ENCODE results near the gene JUP. TPM values are rescaled to one million over a fixed set of nuclear protein-coding genes. Genes with fewer than 3 reads are reported as not detected.

The JUP gene
- total and polyA plus RNA-seq, 2 of the 13 experiments (the other 11 are each of a cell fraction or from before 2014, with no cell fraction given) = 12.1 to 20.6 TPM

- no peak for TF ChIP-seq HIC2 (CRISPR knock-in tag; IDR thresholded peaks at IDR 0.05; ENCODE audit: low read depth)
- TF ChIP-seq MEIS1 (CRISPR knock-in tag; IDR thresholded peaks at IDR 0.05; ENCODE audit: borderline replicate concordance) = no peak
- no peak for TF ChIP-seq GLI4 (CRISPR knock-in tag; IDR thresholded peaks at IDR 0.05; ENCODE audit: borderline replicate concordance)
- TF ChIP-seq CEBPG (CRISPR knock-in tag; IDR thresholded peaks at IDR 0.05) = 0 out of 2 replicates have a peak, but pooled peaks have one; percentile 3
- TF ChIP-seq KDM6A (CRISPR knock-in tag; IDR thresholded peaks at IDR 0.05; ENCODE audit: low read depth) = no peak
- 0 out of 2 replicates have a peak, but pooled peaks have one; percentile 25 for TF ChIP-seq PAWR (CRISPR knock-in tag; IDR thresholded peaks at IDR 0.05; ENCODE audit: borderline replicate concordance)
- no peak for TF ChIP-seq ZNF564 (CRISPR knock-in tag; IDR thresholded peaks at IDR 0.05)
- TF ChIP-seq PHF8 (CRISPR knock-in tag; IDR thresholded peaks at IDR 0.05) = peak; percentile 31; the same call in 1 of the 2 replicates
- TF ChIP-seq CBX1 (IDR thresholded peaks at IDR 0.05; ENCODE audit: low read depth) = no peak
- no peak for TF ChIP-seq ZNF17 (CRISPR knock-in tag; IDR thresholded peaks at IDR 0.05)
- TF ChIP-seq ZNF687 (CRISPR knock-in tag; IDR thresholded peaks at IDR 0.05) = peak; percentile 12
- TF ChIP-seq DMAP1 (CRISPR knock-in tag; IDR thresholded peaks at IDR 0.05) = no peak
- no peak for TF ChIP-seq ZNF263 (CRISPR knock-in tag; IDR thresholded peaks at IDR 0.05)
- TF ChIP-seq ZNF775 (CRISPR knock-in tag; IDR thresholded peaks at IDR 0.05; ENCODE audit: borderline replicate concordance) = 0 out of 2 replicates have a peak, but pooled peaks have one; percentile 60
- no peak for TF ChIP-seq HMGXB3 (CRISPR knock-in tag; IDR thresholded peaks at IDR 0.05; ENCODE audit: borderline replicate concordance)
- peak; percentile 93 for TF ChIP-seq SRF (IDR thresholded peaks at IDR 0.05; ENCODE audit: low read depth, low read length)
- no peak for TF ChIP-seq AGO1 (IDR thresholded peaks at IDR 0.05; ENCODE audit: low read depth, low read length, poor library complexity, severe bottlenecking)
- TF ChIP-seq TARDBP (CRISPR knock-in tag; IDR thresholded peaks at IDR 0.05) = no peak
- peak; percentile 2; the same call in 1 of the 2 replicates for TF ChIP-seq ZBTB20 (CRISPR knock-in tag; IDR thresholded peaks at IDR 0.05; ENCODE audit: borderline replicate concordance, low read depth)
Measured at GRCh38 chr17:41773190-41773588, 13.3 kb downstream of the JUP start (continued).
